Bronchial epithelial cell (primary cell): ENCODE results near the gene ZNF792. TPM values are rescaled to one million over a fixed set of nuclear protein-coding genes. Genes with fewer than 3 reads are reported as not detected.

ENCODE experiments used
- DNase-seq: peaks from one replicate; pipeline ENCODE4 v3.0.0-alpha.2; 2010; ENCODE audit warnings: low read depth
- FAIRE-seq: peaks from 2 replicates; lab custom pipeline; 2011; peaks lifted over from hg19 to GRCh38; lab: Jason Lieb, UNC
- H3K27me3 ChIP-seq: 2 replicates; pipeline ENCODE4 v1.5.1; 2011; ENCODE audit warnings: low read length; ENCODE audit not compliant: control insufficient read depth, insufficient read depth
- H3K36me3 ChIP-seq: 2 replicates; pipeline ENCODE4 v1.5.1; 2011; ENCODE audit warnings: low read length; ENCODE audit not compliant: control insufficient read depth, insufficient read depth
- H3K4me3 ChIP-seq: 2 replicates; pipeline ENCODE4 v1.5.1; 2011; ENCODE audit warnings: mild to moderate bottlenecking, low read depth, low read length, control low read depth
- total RNA-seq: library from RNA; depleted of rRNA; stranded (reverse); fragments of >200 nt; gene quantifications from 2 replicates; pipeline ENCODE4 v1.2.1, GENCODE V29; 2014
- TF ChIP-seq, protein P1 (sequence below): IDR thresholded peaks from 2 replicates; pipeline ENCODE4 v1.5.1; 2011; ENCODE audit warnings: mild to moderate bottlenecking, moderate library complexity, low read length, control low read depth, inconsistent platforms; ENCODE audit not compliant: insufficient read depth, severe bottlenecking

The ZNF792 gene
- total RNA-seq, 1 donor from 2014 or later: 1.8 TPM

DNA sequence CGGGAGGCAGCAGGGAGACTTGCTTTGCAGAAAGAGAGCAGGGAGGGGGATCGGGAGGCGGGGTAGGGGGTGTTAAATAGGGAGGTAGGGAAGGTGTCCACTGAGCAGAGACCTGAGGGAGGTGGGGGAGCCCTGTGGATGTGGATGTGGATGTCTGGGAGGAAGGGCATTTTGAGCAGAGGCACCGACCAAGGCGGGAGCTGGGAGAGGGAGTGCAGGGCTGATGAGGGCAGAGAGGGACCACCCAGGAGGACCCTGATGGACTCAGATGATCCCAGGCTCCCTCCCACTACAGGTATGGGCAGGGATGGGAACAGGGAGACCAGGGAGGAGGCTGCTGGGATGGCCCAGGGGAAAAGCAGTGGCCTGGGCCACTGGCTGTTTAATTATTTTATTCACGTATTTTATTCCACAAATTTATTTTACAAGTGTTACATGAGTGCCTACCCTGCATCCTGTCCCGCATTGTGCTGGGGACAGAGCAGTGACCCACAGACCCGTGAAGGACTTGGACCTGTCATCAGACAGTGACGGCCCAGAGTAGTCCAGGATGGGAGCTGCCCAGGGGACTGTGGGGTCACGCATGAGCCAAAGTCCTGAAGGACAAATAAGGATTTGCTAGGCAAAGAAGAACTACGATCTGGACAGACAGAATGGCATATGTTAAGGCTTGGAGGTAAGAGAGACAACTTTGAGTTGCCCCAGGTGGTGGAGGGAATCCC, 41.4 kb upstream of the ZNF792 start:
- no peak for FAIRE-seq
- TF ChIP-seq, protein P1, sequence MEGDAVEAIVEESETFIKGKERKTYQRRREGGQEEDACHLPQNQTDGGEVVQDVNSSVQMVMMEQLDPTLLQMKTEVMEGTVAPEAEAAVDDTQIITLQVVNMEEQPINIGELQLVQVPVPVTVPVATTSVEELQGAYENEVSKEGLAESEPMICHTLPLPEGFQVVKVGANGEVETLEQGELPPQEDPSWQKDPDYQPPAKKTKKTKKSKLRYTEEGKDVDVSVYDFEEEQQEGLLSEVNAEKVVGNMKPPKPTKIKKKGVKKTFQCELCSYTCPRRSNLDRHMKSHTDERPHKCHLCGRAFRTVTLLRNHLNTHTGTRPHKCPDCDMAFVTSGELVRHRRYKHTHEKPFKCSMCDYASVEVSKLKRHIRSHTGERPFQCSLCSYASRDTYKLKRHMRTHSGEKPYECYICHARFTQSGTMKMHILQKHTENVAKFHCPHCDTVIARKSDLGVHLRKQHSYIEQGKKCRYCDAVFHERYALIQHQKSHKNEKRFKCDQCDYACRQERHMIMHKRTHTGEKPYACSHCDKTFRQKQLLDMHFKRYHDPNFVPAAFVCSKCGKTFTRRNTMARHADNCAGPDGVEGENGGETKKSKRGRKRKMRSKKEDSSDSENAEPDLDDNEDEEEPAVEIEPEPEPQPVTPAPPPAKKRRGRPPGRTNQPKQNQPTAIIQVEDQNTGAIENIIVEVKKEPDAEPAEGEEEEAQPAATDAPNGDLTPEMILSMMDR: no peak
- no peak overlapping the region for H3K4me3 ChIP-seq

DNA sequence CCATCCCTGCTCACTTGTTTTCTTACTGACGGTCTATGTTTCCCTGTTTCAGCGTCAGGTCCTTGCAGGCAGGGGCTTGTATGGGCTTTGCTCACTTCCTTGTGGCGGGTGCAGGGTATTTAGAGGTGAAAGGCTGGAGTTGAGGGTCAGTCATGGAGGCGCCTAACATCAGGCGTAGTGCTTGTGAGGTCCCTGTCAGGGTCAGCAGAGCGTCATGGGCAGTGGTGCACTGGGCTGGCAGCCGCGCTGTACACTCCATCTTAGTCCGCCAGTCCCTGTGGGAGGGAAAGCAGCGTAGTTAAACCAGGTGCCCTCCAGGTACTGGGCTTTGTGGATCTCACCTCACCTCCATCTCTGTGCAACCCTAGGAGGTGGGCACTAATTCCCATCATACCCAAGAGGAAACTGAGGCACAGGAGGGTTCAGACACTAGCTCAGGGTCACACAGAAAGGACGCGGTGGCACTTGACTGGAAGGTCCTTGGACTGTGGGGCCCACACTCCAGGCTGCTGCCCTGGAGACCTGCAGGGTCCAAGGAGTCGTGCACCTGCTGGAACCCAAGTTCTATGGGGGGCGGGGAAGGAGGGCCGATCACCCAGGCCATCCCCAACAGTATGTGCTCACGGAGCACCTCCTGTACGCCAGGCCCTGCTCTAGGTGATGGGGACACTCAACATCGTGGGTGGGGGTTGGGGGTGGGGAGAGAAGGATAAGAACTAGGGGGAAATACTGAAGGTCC, 40.7 kb upstream of the ZNF792 start:
- Histone ChIP-seq H3K4me3 (no peak overlapping the region), H3K27me3 (no peaks in the 10 kb centered on the region), H3K36me3 (peaks cover 5% of the 10 kb centered on the region)
- DNase-seq (peak; percentile 28), FAIRE-seq (no peak)
- TF ChIP-seq, protein P1: no peak

More for the DNA sequence above, 41.4 kb upstream of the ZNF792 start:
- no peak for DNase-seq
- H3K27me3 ChIP-seq: no peaks in the 10 kb centered on the region
- H3K36me3 ChIP-seq: peaks cover 9% of the 10 kb centered on the region

DNA sequence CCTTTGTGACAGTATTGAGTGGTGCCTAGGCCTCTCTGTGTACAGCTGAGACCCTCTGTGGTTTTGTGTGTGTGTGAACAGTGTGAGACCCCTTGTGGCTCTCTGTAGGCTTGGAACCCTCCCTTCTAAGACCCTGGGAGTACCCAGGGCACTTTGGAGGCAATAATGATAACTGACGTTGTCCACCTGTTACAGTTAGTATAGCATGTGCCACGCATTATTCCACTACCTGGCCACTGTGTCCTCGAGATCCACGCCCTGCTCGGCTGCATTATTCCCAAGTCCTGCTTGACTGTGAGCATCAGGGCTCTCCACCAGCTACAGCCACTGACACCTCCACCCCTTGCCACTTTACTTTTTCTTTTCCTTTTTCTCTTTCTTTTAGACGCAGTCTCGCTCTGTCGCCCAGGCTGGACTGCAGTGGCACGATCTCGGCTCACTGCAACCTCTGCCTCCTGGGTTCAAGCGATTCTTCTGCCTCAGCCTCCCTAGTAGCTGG, 38.1 kb upstream of the ZNF792 start:
- H3K27me3 ChIP-seq: no peaks in the 10 kb centered on the region
- FAIRE-seq: no peak
- H3K4me3 ChIP-seq: no peak overlapping the region
- no peak for DNase-seq
- no peaks in the 10 kb centered on the region for H3K36me3 ChIP-seq
- TF ChIP-seq, protein P1: no peak

DNA sequence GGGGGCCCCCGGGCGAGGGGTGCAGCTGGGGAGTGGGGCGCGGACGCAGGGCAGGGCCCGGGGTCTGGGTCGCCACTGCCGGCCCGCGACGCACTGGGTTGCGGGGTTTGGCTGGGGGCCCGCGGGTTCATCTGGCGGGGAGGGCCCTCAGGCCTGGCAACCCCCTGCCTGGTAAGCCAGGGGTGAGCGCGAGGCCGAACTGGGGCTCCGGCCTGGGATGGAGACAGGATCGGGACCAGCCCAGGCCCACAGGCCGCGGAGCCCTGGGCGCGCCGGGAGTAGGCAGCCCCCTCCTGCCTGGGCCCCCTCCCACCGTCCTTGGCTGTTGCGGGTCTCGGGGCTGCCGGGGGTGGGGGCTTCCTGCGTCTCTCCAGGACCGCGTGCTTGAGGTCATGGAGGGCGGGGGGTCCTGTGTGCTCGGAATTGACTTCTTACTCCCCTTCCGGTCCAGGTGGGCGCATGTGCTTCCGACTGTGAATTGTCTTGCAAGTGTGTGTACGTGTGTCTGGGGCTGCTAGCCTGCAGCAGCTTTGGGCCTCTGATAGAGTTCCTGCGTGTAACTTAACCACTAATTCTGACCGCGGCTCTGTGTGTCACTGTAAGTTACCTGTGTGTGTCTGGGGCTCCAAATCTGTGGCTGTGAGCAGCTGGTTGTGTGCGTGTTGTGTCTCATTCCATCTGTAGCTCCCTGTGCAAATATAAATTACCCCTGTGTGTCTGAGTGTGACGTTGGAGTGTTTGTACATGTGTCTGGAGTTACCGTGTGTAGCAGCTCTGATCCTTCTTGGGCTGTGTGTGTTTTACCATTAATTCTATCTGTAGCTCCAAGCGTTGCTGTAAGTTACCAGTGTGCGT, 36.8 kb upstream of the ZNF792 start:
- no peaks in the 10 kb centered on the region for H3K36me3 ChIP-seq
- H3K27me3 ChIP-seq: no peaks in the 10 kb centered on the region
- DNase-seq (peak; percentile 40), FAIRE-seq (no peak)
- H3K4me3 ChIP-seq: peak overlapping the region; percentile 66
- TF ChIP-seq, protein P1: no peak

DNA sequence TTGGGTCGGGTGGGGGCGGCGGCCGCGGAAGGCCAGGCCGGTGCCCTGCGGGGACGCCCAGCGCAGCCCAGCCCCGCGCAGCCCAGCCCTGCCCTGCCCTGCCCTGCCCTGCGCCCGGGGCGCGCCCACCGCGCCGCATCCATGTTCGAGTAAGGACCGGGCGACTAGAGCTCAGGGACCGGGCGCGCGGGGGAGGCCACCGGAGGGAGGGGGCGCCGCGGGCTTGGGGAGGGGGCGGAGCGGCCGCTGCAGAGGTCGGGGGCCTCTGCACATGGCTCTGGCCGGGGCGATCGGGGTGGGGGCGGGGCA, 36.3 kb upstream of the ZNF792 start:
- Histone ChIP-seq H3K36me3 (no peaks in the 10 kb centered on the region), H3K27me3 (no peaks in the 10 kb centered on the region), H3K4me3 (peak overlapping the region; percentile 66)
- FAIRE-seq (no peak), DNase-seq (no peak)
- TF ChIP-seq, protein P1: no peak
